Measurements from ENCODE around the gene FKBP10.

DNA sequence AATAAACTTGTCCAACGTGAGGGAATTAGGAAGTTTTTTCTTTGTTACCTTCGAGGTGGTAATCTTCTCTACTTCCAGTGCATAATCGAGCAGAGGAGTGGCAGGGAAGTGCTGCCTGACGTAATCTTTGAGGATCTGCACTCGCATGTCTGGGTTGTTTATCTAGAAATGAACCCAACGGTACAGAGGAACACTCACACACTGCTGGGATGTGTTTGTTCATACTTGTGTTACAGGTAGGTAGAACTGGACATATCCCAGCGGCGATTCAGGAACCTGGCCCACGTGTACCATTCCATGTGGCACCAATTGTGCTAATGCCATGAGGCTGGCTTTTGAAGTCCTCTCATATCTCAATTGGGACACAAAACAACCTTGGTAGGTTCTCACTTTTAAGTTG, 56.6 kb downstream of the FKBP10 start:
- TF ChIP-seq POLR2A (IDR thresholded peaks at IDR 0.05) (no peak), CTCF (IDR thresholded peaks at IDR 0.05) (no peak)

Data from heart left ventricle (tissue), 13 donors.